PC-9 (cell line): ENCODE results near the gene CSF1.

Experiments
- EZH2 ChIP-seq: fragments of 200-600 bp; sonication (generic); IDR thresholded peaks from 2 replicates; pipeline ENCODE4 v1.8.0; 2017; ENCODE audit warnings: antibody characterized with exemption, low read depth
- TF ChIP-seq, protein P1 (sequence below): fragments of 200-600 bp; sonication (generic); conservative IDR thresholded peaks from 2 replicates; pipeline ENCODE4 v1.6.1; 2017; ENCODE audit warnings: mixed run types, antibody characterized with exemption, mild to moderate bottlenecking, moderate library complexity

DNA sequence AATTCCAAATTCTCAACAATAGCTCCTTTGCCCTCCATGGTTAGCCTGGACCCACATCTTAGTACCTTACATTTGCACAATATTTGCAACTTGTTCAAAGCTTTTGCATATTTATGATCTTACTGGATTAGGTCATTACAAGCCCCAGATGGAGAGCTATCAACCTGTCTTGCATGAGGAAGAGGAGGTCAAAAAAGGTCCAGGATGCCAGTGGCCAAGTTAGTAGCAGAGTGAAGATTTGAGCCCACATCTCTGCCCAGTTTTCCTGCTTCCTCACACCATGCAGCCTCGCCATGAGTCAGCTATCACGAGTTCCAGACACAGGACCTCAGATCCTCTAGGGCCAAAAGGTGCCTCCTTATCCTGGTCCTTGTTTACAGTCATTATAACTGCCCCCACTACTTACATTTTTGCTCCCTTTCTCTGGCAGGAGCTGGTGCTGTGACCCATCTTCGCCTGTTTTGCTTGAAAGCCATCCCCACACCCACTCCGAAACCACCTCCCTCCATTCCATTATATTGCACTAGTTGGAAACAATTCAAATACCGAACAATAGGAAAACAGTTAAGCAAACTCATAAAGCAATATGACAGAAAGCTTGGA is 68.9 kb downstream of the CSF1 start:
- TF ChIP-seq, protein P1, sequence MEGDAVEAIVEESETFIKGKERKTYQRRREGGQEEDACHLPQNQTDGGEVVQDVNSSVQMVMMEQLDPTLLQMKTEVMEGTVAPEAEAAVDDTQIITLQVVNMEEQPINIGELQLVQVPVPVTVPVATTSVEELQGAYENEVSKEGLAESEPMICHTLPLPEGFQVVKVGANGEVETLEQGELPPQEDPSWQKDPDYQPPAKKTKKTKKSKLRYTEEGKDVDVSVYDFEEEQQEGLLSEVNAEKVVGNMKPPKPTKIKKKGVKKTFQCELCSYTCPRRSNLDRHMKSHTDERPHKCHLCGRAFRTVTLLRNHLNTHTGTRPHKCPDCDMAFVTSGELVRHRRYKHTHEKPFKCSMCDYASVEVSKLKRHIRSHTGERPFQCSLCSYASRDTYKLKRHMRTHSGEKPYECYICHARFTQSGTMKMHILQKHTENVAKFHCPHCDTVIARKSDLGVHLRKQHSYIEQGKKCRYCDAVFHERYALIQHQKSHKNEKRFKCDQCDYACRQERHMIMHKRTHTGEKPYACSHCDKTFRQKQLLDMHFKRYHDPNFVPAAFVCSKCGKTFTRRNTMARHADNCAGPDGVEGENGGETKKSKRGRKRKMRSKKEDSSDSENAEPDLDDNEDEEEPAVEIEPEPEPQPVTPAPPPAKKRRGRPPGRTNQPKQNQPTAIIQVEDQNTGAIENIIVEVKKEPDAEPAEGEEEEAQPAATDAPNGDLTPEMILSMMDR = no peak
- no peak for TF ChIP-seq EZH2
